MM.1S (cell line): ENCODE measurements around the gene ARAP2.

ENCODE experiments used
- DNase-seq: peaks from one replicate; pipeline ENCODE4 v3.0.0-alpha.2; 2015
- H2AFZ ChIP-seq: fragments of 300-600 bp; sonication (generic); 2 replicates; pipeline ENCODE4 v1.6.0; 2016; ENCODE audit warnings: antibody characterized with exemption, low read length
- H3F3A ChIP-seq: fragments of 300-600 bp; sonication (generic); 2 replicates; pipeline ENCODE4 v1.6.1; 2016; ENCODE audit warnings: mild to moderate bottlenecking, antibody characterized with exemption, low read length, moderate library complexity, mixed read lengths; ENCODE audit not compliant: insufficient read depth
- H3K27ac ChIP-seq: fragments of 300-600 bp; sonication (generic); 2 replicates; pipeline ENCODE4 v1.5.1; 2016; ENCODE audit warnings: mild to moderate bottlenecking, low read length
- H3K27me3 ChIP-seq: fragments of 300-600 bp; sonication (generic); replicated peaks from 2 replicates; pipeline ENCODE4 v1.6.0; 2016; ENCODE audit warnings: low read length; ENCODE audit not compliant: insufficient read depth
- H3K36me3 ChIP-seq: fragments of 300-600 bp; sonication (generic); replicated peaks from 2 replicates; pipeline ENCODE4 v1.6.1; 2016; ENCODE audit warnings: mild to moderate bottlenecking, low read length, mixed read lengths; ENCODE audit not compliant: insufficient read depth
- H3K4me1 ChIP-seq: fragments of 300-600 bp; sonication (generic); 2 replicates; pipeline ENCODE4 v1.6.1; 2016; ENCODE audit warnings: low read length, mixed read lengths
- H3K4me2 ChIP-seq: fragments of 300-600 bp; sonication (generic); 2 replicates; pipeline ENCODE4 v1.6.0; 2016; ENCODE audit warnings: low read depth, low read length
- H3K4me3 ChIP-seq: fragments of 300-600 bp; sonication (generic); 2 replicates; pipeline ENCODE4 v1.5.1; 2016; ENCODE audit warnings: low read length, mixed read lengths
- H3K79me2 ChIP-seq: fragments of 300-600 bp; sonication (generic); 2 replicates; pipeline ENCODE4 v1.6.1; 2016; ENCODE audit warnings: mixed run types, low read length, mixed read lengths
- H3K9ac ChIP-seq: fragments of 300-600 bp; sonication (generic); 2 replicates; pipeline ENCODE4 v1.6.1; 2016; ENCODE audit warnings: low read length, mixed read lengths
- H3K9me2 ChIP-seq: fragments of 300-600 bp; sonication (generic); replicated peaks from 2 replicates; pipeline ENCODE4 v1.6.1; 2016; ENCODE audit warnings: mild to moderate bottlenecking, low read length, mixed read lengths; ENCODE audit not compliant: insufficient read depth
- H3K9me3 ChIP-seq: fragments of 300-600 bp; sonication (generic); replicated peaks from 2 replicates; pipeline ENCODE4 v1.6.1; 2016; ENCODE audit warnings: mild to moderate bottlenecking, low read length, mixed read lengths; ENCODE audit not compliant: insufficient read depth
- H4K20me1 ChIP-seq: fragments of 300-600 bp; sonication (generic); 2 replicates; pipeline ENCODE4 v1.6.1; 2016; ENCODE audit warnings: mild to moderate bottlenecking, low read length, moderate library complexity, mixed read lengths; ENCODE audit not compliant: insufficient read depth
- CTCF ChIP-seq: fragments of 300-600 bp; sonication (generic); IDR thresholded peaks from 2 replicates; pipeline ENCODE4 v1.5.1; 2016; ENCODE audit warnings: antibody characterized with exemption, low read length, mixed read lengths
- EZH2 ChIP-seq: fragments of 300-600 bp; sonication (generic); optimal IDR thresholded peaks from 2 replicates; pipeline ENCODE3; 2017; ENCODE audit warnings: low read depth, mild to moderate bottlenecking, antibody characterized with exemption, low read length, mixed read lengths
- EZH2phosphoT487 ChIP-seq: fragments of 300-600 bp; sonication (generic); IDR thresholded peaks from 2 replicates; pipeline ENCODE4 v1.6.1; 2018; ENCODE audit warnings: antibody characterized with exemption, low read length

Gene ARAP2

GRCh38 chr4:36213977-36214376 lies 30.3 kb downstream of the ARAP2 start:
- TF ChIP-seq EZH2 (no peak), EZH2phosphoT487 (no peak), CTCF (no peak)

GRCh38 chr4:36211084-36211483 lies 33.2 kb downstream of the ARAP2 start:
- H3F3A ChIP-seq: peaks cover 7% of the 10 kb centered on the region; the same call in 1 of the 2 replicates
- H3K9me2 ChIP-seq: no peaks in the 10 kb centered on the region
- H3K4me2 ChIP-seq: no peak overlapping the region
- H3K27me3 ChIP-seq: no peaks in the 10 kb centered on the region
- DNase-seq: no peak
- H3K9ac ChIP-seq: no peak overlapping the region
- H3K36me3 ChIP-seq: no peaks in the 10 kb centered on the region; the same call in 1 of the 2 replicates
- no peak for TF ChIP-seq EZH2
- TF ChIP-seq CTCF: no peak
- TF ChIP-seq EZH2phosphoT487: no peak
- no peak overlapping the region for H3K4me3 ChIP-seq
- no peaks in the 10 kb centered on the region for H4K20me1 ChIP-seq
- peaks cover 18% of the 10 kb centered on the region for H3K4me1 ChIP-seq
- H2AFZ ChIP-seq: no peak overlapping the region
- H3K9me3 ChIP-seq: no peaks in the 10 kb centered on the region
- H3K27ac ChIP-seq: no peak overlapping the region
- H3K79me2 ChIP-seq: 0 out of 2 replicates have a peak, but pooled peaks cover 4% of the 10 kb centered on the region

More at GRCh38 chr4:36213977-36214376, 30.3 kb downstream of the ARAP2 start:
- H3K4me2 ChIP-seq: no peak overlapping the region
- no peaks in the 10 kb centered on the region for H4K20me1 ChIP-seq
- H3K36me3 ChIP-seq: no peaks in the 10 kb centered on the region; the same call in 1 of the 2 replicates
- DNase-seq: no peak
- H3K79me2 ChIP-seq: 0 out of 2 replicates have a peak, but pooled peaks cover 12% of the 10 kb centered on the region
- no peak overlapping the region for H3K27ac ChIP-seq
- H3K9me2 ChIP-seq: no peaks in the 10 kb centered on the region
- H2AFZ ChIP-seq: no peak overlapping the region
- H3K27me3 ChIP-seq: no peaks in the 10 kb centered on the region
- H3K9me3 ChIP-seq: no peaks in the 10 kb centered on the region
- H3K4me1 ChIP-seq: peaks cover 10% of the 10 kb centered on the region; the same call in 1 of the 2 replicates
- no peak overlapping the region for H3K4me3 ChIP-seq
- no peak overlapping the region for H3K9ac ChIP-seq
- H3F3A ChIP-seq: 0 out of 2 replicates have a peak, but pooled peaks cover 3% of the 10 kb centered on the region

GRCh38 chr4:36209941-36210649 lies 34.2 kb downstream of the ARAP2 start:
- Histone ChIP-seq H3K4me3 (no peak overlapping the region), H2AFZ (no peak overlapping the region), H3K9ac (no peak overlapping the region), H3K9me3 (no peaks in the 10 kb centered on the region), H4K20me1 (no peaks in the 10 kb centered on the region), H3K79me2 (no peaks in the 10 kb centered on the region), H3K4me2 (no peak overlapping the region), H3K27me3 (no peaks in the 10 kb centered on the region), H3K36me3 (no peaks in the 10 kb centered on the region; the same call in 1 of the 2 replicates), H3K27ac (no peak overlapping the region), H3K9me2 (no peaks in the 10 kb centered on the region), H3F3A (peaks cover 7% of the 10 kb centered on the region; the same call in 1 of the 2 replicates), H3K4me1 (peaks cover 18% of the 10 kb centered on the region)
- no peak for DNase-seq
- TF ChIP-seq CTCF (no peak), EZH2 (no peak), EZH2phosphoT487 (no peak)
